SU-DHL-6 (cell line): ENCODE results near the gene OBSCN.

ENCODE experiments used
- H2AFZ ChIP-seq: fragments of 200-600 bp; sonication (generic); 2 replicates; pipeline ENCODE4 v1.6.1; 2014; ENCODE audit warnings: low read depth, mild to moderate bottlenecking, moderate library complexity, mixed read lengths, antibody characterized with exemption, low read length; ENCODE audit not compliant: severe bottlenecking
- H3F3A ChIP-seq: fragments of 200-600 bp; shearing (Covaris generic); 2 replicates; pipeline ENCODE4 v1.6.0; 2016; ENCODE audit warnings: antibody characterized with exemption, mild to moderate bottlenecking; ENCODE audit not compliant: insufficient read depth
- H3K27ac ChIP-seq: fragments of 200-600 bp; sonication (generic); 2 replicates; pipeline ENCODE4 v1.5.1; 2016; ENCODE audit warnings: low read depth, mild to moderate bottlenecking, low read length, moderate library complexity, mixed read lengths
- H3K27me3 ChIP-seq: fragments of 200-600 bp; sonication (generic), shearing (Covaris generic); 2 replicates; pipeline ENCODE4 v1.6.0; 2014; ENCODE audit warnings: mild to moderate bottlenecking, low read length
- H3K36me3 ChIP-seq: fragments of 200-600 bp; sonication (generic); 2 replicates; pipeline ENCODE4 v1.6.1; 2014; ENCODE audit warnings: mild to moderate bottlenecking, low read length, mixed read lengths
- H3K4me2 ChIP-seq: fragments of 300-600, 200-600 bp; shearing (Covaris generic), sonication (generic); 2 replicates; pipeline ENCODE4 v1.6.0; 2014; ENCODE audit warnings: low read length, low read depth, mild to moderate bottlenecking; ENCODE audit not compliant: poor library complexity, severe bottlenecking
- H3K4me3 ChIP-seq: fragments of 200-600 bp; sonication (generic); 2 replicates; pipeline ENCODE4 v1.5.1; 2014; ENCODE audit warnings: antibody characterized with exemption, low read length, mild to moderate bottlenecking, mixed read lengths; ENCODE audit not compliant: insufficient read depth, poor library complexity, severe bottlenecking
- H3K79me2 ChIP-seq: fragments of 200-600 bp; sonication (generic); 2 replicates; pipeline ENCODE4 v1.6.1; 2014; ENCODE audit warnings: mild to moderate bottlenecking, low read length, moderate library complexity; ENCODE audit not compliant: insufficient read depth
- H3K9ac ChIP-seq: fragments of 200-600 bp; sonication (generic); 2 replicates; pipeline ENCODE4 v1.7.0; 2014; ENCODE audit warnings: mild to moderate bottlenecking, low read length
- H3K9me2 ChIP-seq: fragments of 200-600 bp; sonication (generic); replicated peaks from 2 replicates; pipeline ENCODE4 v1.6.1; 2014; ENCODE audit warnings: low read length; ENCODE audit not compliant: insufficient read depth
- H3K9me3 ChIP-seq: fragments of 200-600 bp; sonication (generic); 2 replicates; pipeline ENCODE4 v1.6.1; 2014; ENCODE audit warnings: low read length, mixed read lengths; ENCODE audit not compliant: insufficient read depth
- H4K20me1 ChIP-seq: fragments of 200-600 bp; sonication (generic); 2 replicates; pipeline ENCODE4 v1.6.1; 2014; ENCODE audit warnings: low read depth, mild to moderate bottlenecking, antibody characterized with exemption, low read length, moderate library complexity, mixed read lengths
- CTCF ChIP-seq: fragments of 200-600 bp; sonication (generic); IDR thresholded peaks from one replicate; pipeline ENCODE4 v1.5.1; 2017; ENCODE audit warnings: antibody characterized with exemption, mild to moderate bottlenecking, low read length, moderate library complexity; ENCODE audit not compliant: insufficient read depth, poor library complexity, severe bottlenecking
- EZH2phosphoT487 ChIP-seq: fragments of 200-600 bp; sonication (generic), shearing (Covaris generic); conservative IDR thresholded peaks from 2 replicates; pipeline ENCODE4 v1.6.1; 2018; ENCODE audit warnings: mild to moderate bottlenecking, antibody characterized with exemption, low read length, moderate library complexity, mixed read lengths

Gene OBSCN

GRCh38 chr1:228289996-228290881, 82.4 kb downstream of the OBSCN start:
- Histone ChIP-seq H3K27me3 (no peaks in the 10 kb centered on the region), H3K9me2 (no peaks in the 10 kb centered on the region), H3F3A (no peaks in the 10 kb centered on the region), H3K9ac (no peak overlapping the region), H3K9me3 (no peaks in the 10 kb centered on the region), H3K4me2 (no peak overlapping the region), H3K79me2 (no peaks in the 10 kb centered on the region), H2AFZ (no peak overlapping the region), H4K20me1 (no peaks in the 10 kb centered on the region), H3K4me3 (no peak overlapping the region), H3K36me3 (no peaks in the 10 kb centered on the region), H3K27ac (no peak overlapping the region)
- TF ChIP-seq CTCF = no peak
- TF ChIP-seq EZH2phosphoT487 = no peak

- no peak overlapping the region for H3K27ac ChIP-seq
- H3F3A ChIP-seq = no peaks in the 10 kb centered on the region
- no peaks in the 10 kb centered on the region for H3K9me3 ChIP-seq
- TF ChIP-seq EZH2phosphoT487 (no peak), CTCF (no peak)
- no peak overlapping the region for H3K9ac ChIP-seq
- H3K9me2 ChIP-seq = no peaks in the 10 kb centered on the region
- no peaks in the 10 kb centered on the region for H4K20me1 ChIP-seq
- H3K36me3 ChIP-seq = no peaks in the 10 kb centered on the region
- no peak overlapping the region for H2AFZ ChIP-seq
- no peaks in the 10 kb centered on the region for H3K79me2 ChIP-seq
- H3K4me3 ChIP-seq = no peak overlapping the region
- no peaks in the 10 kb centered on the region for H3K27me3 ChIP-seq
- H3K4me2 ChIP-seq = no peak overlapping the region
Observed at GRCh38 chr1:228291906-228292608, 84.2 kb downstream of the OBSCN start.

- Histone ChIP-seq H2AFZ (no peak overlapping the region), H3K27ac (no peak overlapping the region), H3K27me3 (no peaks in the 10 kb centered on the region), H4K20me1 (no peaks in the 10 kb centered on the region), H3K36me3 (no peaks in the 10 kb centered on the region), H3K4me3 (no peak overlapping the region), H3K9me2 (no peaks in the 10 kb centered on the region), H3K9ac (no peak overlapping the region), H3K4me2 (no peak overlapping the region), H3K9me3 (no peaks in the 10 kb centered on the region), H3F3A (no peaks in the 10 kb centered on the region), H3K79me2 (no peaks in the 10 kb centered on the region)
- TF ChIP-seq EZH2phosphoT487 = no peak
- TF ChIP-seq CTCF = no peak
Observed at GRCh38 chr1:228292609-228292911, 84.7 kb downstream of the OBSCN start.
